GM21360 (cell line): ENCODE measurements around the gene UGT2A2.
"Not testable (repeated sequence)": the region's sequence is repeated elsewhere in the genome, so short reads cannot be mapped to it uniquely, and the experiment has no call there.

Source experiments
- ATAC-seq: cut with Tn5 transposase; IDR thresholded peaks from one replicate; pipeline ENCODE4 v1.9.1; 2021; ENCODE audit warnings: mild to moderate bottlenecking, moderate library complexity; ENCODE audit not compliant: unreplicated experiment

Gene UGT2A2

DNA sequence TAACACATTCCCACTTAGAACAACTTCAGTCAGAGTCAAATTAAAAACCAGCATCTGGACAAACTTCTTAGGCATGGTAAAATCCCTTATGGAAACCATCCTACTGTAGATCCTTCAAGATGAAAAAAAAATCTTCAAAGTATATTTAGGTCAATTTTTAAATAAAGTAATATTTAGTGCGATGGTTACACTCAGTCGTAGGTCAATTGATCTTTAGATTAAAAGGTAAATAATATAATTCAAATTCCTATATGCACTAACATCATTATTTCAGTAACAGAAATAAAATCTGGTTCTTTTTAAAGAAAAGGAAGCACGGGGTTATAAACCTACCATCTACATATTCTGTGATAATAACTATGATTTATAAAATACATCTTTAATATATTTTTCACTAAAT, at the start of gene UGT2A2:
UGT2A2 (minus strand) TSS at position 101 of the 400 bp plus-strand sequence; CDS start at position 99, 2 bp downstream.
- no peak for ATAC-seq

DNA sequence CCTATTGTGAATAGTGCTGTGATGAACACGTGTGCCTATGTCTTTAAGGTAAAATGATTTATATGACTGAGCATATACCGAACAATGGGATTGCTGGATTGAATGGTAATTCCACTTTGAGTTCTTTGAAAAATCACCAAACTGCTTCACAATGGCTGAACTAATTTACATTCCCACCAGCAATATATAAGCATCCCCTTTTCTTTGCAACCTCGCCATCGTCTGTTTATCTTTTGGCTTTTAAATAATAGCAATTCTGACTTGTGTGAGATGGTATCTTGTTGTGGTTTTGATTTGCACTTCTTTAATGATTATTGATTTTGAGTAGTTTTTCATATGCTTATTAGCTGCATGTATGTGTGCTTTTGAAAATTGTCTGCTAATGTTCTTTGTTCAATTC, 45.4 kb upstream of the UGT2A2 start:
- ATAC-seq: no peak

DNA sequence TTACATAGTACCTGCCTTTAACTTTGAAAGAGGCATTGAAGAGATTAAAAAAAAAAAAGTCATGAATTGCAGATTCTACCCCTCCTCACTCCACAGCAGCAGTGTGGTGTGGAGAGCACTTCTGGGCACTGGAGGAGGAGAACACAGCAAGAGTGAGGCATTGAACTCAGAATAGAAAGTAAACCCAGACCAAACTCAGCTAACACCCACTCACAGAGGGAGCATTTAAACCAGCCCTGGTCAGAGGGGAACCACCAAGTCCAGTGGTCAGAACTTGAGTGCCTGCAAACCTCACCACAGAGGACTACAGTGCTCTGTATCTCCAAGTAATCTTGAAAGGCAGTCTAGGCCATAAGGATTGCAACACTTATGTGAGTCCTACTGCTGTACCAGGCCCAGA, 29.2 kb upstream of the UGT2A2 start:
- no peak for ATAC-seq

DNA sequence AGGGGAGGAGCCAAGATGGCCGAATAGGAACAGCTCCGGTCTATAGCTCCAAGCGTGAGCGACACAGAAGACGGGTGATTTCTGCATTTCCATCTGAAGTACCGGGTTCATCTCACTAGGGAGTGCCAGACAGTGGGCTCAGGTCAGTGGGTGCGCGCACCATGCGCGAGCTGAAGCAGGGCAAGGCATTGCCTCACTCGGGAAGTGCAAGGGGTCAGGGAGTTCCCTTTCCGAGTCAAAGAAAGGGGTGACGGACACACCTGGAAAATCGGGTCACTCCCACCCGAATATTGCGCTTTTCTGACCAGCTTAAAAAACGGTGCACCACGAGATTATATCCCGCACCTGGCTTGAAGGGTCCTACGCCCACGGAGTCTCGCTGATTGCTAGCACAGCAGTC, 24.6 kb upstream of the UGT2A2 start:
- ATAC-seq: not testable (repeated sequence)

DNA sequence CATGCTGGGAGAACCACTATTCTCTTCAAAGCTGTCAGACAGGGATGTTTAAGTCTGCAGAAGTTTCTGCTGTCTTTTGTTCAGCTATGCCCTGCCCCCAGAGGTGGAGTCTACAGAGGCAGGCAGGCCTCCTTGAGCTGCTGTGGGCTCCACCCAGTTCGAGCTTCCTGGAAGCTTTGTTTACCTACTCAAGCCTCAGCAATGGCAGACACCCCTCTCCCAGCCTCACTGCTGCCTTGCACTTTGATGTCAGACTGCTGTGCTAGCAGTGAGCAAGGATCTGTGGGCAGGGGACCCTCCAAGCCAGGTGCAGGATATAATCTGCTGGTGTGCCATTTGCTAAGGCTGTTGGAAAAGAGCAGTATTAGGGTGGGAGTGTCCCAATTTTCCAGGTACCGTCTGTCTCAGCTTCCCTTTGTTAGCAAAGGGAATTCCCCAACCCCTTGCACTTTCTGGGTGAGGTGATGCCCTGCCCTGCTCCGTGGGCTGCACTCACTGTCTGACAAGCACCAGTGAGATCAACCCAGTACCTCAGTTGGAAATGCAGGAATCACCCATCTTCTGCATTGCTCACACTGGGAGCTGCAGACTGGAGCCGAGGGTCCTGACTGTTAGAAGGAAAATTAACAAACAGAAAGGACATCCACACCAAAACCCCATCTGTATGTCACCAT, 21.8 kb upstream of the UGT2A2 start:
- ATAC-seq: not testable (repeated sequence)

DNA sequence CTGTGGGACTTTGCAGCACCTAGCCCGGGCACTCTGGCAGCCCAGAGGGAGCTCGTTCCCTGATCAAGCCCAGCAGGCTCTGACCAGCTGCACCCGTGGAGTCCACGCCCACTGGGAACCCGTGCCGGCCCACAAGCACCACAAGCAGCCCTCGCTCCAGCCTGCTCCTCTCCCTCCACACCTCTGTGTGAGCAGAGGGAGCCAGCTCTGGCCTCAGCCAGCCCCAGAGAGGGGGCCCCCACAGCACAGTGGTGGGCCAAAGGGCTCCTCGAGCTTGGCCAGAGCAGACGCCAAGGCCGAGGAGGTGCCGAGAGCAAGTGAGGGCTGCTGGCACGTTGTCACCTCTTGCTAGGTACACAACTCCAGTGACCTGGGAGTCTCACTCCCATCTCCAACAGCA, 18.7 kb upstream of the UGT2A2 start:
- ATAC-seq: no peak

DNA sequence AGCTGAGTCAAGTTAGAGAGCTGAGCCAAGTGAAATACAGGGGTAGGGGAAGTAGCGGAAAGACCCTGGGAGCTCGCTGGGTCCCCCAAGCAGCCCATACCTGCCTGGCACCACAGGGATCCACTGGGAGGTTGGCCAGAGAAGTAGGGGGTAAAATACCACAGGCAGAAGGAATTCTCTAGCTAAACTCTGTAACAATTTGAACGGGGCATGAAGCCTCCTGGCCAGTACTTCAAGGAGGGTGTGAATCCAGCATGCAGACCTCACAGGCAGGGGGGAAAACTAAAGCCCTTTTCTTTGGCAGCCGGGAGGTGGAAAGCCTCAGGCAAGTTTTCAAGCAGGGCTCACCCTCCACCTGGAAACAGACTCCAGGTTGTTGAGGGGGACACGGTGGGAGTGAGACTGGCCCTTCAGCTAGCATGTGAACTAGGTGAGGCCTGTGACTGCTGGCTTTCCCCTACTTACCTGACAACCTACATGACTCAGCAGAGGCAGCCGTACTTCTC, 17.3 kb upstream of the UGT2A2 start:
- no peak for ATAC-seq

DNA sequence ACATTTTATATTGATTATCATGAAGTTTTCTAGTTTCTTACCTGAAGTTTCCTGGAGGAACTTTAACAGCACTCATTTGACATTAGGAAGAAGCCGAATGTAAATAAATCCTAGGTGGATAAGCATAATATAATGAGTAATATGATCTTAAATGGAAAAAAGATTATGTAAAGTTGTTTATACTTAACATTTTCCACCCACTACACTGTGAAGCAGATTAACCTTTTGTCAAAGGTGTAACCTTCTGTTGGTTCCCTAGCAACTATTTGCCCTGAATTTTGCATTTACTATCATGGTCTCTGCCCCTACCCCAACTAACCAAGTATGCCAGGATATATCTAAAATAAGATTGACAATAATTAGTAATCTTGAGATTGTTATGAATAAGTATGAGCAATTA, 13.7 kb upstream of the UGT2A2 start, which contains the start of gene UGT2A1:
UGT2A1 (minus strand) TSS at position 101 of the 400 bp plus-strand sequence. CDS start 5,603 bp downstream, outside the sequence.
- no peak for ATAC-seq

DNA sequence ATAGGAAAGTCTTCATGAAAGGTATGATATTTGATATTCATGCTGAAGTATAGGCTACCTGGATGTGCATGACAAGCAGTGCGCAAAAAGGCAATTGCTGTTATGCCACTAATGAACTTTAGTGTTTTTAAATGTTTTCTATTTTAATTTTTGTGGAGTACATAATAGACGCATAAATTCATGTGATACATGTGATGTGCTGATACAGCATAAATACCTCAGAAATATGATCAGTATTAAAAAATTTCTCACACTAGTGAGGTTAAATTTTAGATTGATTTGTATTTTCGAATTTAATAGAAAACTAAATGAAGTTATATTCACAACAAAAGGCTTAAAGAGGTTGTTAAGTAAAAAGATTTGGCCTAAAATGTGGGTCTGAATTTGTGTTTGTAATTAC, 11.4 kb upstream of the UGT2A2 start:
- ATAC-seq: no peak

DNA sequence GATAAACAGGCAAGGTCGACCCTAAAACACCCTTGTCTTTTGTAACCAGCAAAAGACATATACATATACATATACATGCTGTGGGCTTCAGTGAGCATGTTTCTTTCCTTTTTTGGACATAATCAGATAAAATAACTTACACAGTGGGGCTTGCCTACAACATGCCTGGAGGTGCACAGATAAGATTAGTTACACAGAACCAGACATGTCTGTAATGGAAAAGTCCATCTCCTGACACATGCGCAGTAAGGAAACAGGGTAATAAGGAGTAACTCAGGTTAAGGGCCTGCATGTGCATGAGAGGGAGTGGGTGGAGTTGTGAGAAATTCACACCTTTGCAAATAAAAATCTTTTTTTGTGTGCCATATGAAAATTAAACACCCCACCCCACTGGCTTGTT, 10.2 kb upstream of the UGT2A2 start:
- ATAC-seq: no peak

DNA sequence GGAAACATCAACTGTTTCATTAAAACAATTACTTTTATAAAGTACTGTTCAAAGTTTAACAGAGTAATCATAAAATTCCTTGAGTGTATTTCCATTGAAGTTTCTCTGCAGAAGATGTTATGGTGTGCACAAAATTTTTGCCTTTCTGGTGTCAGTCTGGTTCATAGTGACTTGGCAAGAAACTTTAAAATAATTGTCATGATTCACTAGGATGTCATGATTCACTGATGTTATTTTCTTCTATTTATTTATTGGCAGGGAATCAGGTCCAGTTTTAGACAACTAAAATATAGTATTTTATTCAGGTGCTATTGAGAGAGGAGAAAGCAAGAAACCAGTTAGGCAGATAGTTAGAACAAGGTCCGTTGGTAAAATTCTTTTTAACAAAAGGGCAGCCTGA, 9.8 kb upstream of the UGT2A2 start:
- no peak for ATAC-seq

DNA sequence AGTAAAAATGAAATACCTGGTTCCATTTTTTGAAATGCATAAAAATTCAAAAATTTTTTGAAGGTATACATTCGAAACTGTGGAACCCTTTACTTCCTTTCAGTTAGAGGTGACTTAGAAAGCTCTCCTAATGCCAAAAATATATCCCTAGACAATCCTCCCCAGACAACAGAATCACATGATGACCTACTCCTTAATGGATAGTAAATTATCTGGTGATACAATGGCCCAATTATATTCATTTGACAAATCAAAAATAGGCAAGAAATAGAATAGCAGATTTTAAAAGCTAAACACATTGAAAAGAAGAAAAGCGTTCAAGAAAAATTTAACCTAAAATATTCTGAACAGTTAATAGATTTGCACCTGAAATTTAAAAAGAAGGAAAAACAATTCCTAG, 3.5 kb upstream of the UGT2A2 start:
- ATAC-seq: no peak

DNA sequence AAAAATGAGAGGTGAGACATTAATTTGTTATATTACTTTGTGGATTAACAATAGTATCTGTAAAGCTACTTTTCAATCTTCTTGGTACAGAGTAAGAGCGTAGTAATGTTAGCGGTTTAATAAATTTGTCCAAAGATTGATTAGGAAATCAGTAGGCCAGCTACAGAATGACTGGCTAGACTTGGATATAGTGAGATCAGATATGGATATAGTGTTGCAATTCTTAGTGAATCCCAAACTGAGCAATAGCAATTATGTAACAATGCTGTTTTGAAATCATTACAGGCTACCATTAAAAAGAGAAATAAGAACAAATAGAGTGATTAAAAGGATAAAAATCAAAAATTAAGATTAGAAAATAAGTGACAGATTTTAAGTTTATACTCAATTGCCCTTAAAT, 847 bp upstream of the UGT2A2 start:
- no peak for ATAC-seq

DNA sequence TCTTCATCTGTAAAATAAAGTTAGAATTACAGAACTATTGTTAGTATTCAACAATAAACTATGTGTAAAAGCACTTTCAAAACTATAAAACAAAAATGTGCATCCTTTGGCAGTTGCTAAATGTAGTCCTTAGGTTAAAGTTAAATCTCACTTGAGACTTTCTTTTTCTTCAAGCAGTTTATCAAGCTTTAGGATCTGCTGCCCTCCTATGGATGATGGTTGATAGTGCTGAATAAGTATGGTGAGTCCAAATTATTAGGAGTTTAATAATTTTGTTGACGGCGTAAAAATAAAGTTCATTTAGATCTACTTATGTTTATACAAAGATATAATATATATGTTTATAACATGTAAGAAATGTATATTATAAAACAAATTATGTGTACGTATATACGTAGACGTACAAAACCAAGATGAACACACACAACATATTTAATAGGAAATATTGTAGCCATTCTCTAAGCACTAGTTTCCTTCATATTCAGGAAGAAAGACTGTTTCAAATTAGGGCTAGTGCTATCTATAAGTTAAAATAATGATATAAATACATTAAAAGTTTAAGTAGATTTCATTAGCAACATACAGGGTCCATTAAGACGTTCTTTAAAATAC, 22.3 kb downstream of the UGT2A2 start:
- ATAC-seq: no peak

DNA sequence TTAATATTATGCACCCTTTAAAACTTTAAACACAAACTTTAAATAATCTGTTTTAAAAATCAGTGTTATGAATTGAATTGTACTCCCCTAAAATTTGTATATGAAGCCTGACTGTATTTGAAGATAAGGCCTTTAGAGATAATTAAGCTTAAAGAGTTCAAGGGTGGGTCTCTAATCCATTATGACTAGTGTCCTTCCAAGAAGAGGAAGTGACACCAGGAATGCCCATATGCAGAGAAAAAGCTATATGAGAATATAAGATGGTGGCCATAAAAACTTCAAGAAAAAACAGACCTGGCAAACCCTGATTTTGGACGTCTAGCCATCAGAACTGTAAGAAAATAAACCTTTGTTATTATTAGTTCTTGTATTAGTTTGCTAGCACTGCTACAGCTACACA, 29.0 kb downstream of the UGT2A2 start:
- no peak for ATAC-seq

DNA sequence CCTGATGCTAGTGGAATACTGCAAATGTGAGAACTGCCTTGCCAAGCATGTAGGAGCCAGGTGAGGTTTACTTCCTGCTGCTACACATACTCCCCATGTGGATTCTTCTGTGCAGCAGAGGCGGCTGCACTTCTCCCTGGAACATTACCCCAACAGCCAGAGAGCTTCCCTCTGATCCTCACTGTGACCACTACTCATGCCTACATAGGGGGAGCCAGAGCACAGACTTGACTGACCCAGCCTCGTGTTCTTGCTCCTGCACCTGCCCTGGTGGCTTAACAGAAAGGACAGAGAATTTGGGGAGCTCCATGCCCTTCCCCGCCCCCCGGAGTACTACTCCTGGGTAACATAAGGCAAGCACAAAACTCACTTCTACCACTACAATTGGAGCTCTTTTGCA, 38.4 kb downstream of the UGT2A2 start:
- ATAC-seq: no peak

DNA sequence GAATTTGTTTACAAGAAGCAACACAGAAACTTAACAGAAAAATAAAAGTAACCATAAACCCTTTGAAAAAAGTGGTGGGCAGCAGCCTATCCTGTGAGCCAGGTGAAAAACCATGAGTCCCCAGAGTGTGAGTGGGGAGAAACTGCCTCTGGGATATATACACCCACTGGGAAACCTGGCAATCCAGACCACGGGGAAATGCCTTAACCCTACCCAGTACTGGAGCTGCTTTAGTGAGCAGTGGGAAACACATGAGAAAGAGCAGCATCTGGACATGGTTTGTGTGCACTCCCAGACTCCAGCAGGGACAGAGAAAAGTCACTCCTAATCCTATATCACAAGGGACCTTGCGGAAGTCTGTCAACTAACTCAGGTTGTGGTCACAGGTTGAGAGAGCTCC, 39.4 kb downstream of the UGT2A2 start:
- no peak for ATAC-seq

DNA sequence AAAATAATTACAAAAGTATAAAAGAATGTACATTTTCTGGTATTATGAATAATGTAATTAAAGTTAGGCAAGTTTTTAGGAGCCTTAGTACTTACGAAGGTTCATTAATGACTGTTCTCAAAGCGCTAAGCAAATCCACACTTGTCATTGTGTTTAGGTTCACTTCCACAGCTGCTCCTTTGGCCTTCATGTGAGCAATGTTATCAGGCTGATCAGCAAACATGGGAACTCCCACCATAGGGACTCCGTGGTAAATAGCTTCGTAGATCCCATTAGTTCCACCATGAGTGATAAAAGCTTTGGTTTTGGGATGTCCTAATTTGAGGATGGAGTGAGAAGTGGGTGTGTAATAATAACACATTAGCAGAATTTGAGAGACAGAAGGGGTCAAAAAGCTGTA, 45.1 kb downstream of the UGT2A2 start:
- ATAC-seq: no peak

DNA sequence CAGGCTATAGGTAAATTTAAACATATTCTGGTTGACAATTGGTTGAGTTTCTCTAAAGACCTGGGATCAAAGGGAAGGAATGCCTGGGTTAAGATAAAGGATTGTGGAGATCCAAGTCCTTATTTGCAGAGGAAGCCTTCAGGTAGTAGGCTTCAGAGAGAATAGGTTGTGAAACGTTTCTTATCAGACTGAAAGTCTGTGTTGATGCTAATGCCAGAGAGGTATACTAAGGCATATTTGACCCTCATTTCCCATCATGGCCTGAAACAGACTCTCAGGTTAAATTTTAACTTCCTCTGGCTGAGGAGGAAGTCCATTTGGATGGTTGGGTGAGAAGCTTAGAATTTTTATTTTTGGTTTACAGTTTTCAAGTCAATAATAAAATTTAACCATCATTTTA, 48.1 kb downstream of the UGT2A2 start:
- no peak for ATAC-seq

DNA sequence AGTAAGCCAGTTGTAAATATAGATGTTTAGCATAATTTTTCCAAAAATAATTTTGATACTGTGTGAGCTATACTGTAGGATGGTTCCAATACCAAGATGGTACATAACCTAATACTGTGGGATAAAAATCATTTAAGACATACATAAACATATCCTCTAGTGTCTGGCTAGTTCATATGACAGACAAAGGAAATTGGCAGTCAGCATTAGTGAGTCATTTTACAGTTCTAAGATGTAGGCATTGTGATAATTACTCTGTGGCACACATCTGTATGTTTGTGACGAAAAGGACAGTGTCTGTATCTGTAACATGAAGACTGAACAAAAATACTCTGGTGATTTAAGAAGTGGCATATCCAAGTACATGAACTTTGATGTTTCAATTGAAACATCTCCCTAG, 49.6 kb downstream of the UGT2A2 start:
- no peak for ATAC-seq

DNA sequence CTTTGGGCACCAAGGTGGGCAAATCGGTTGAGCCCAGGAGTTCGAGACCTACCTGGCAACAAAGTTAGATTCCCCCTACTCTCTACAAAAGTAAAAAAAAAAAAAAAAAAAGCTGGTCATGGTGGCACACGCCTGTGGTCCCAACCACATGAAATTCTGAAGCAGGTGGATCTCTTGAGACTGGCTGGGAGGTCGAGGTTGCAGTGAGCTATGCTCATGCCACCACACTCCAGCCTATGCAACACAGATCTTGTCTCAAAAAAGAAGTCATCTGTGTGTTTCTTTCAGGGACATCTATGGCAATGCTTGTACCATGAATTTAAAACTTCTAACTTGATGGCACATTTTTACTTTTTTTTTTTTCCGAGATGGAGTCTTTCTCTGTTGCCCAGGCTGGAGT, 55.3 kb downstream of the UGT2A2 start:
- ATAC-seq: no peak

DNA sequence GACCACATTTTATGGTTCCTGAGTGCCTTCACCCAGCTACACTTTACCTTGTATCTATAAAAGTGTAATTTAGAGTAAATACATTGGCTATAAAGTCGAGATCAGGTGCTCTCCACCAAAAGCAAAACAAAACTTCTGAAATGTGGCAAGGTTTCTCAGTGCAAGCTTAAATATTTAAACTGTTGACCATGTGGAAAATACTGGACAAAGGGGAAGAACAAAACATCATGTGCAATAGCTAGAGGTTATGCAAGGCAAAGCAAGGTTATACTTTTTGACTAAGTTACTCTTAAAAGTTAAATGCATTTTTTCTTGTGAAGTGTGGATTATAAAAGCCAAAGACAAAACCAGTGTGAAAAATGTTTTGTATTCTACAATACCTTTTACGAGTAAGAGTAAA, 55.9 kb downstream of the UGT2A2 start:
- ATAC-seq: no peak

DNA sequence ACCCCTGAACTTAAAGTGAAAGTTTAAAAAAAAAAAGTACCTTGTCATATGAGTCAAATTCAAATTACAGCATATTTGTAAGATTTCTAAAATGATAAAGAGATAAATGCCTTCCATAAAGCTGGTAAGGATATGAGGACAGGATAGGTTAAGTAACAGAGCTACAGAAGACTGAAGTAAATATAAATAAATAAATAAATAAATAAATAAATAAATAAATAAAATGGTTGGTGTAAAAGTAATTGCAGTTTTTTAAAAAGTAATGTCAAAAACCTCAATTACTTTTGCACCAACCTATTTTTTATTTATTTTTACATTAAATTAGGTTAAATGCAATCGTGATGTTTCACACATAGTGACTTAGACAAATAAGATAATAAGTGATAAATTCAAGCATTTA, 62.2 kb downstream of the UGT2A2 start:
- no peak for ATAC-seq
